ENCODE measurements around the gene BEX1. TPM values are rescaled to one million over a fixed set of nuclear protein-coding genes. Genes with fewer than 3 reads are reported as not detected.

The BEX1 gene
- total and polyA plus RNA-seq, 2 of the 8 experiments (the other 6 are each of a cell fraction or from before 2014, with no cell fraction given): 61.0 to 75.2 TPM

GRCh38 chrX:103081051-103081450, 17.1 kb upstream of the BEX1 start:
- TF ChIP-seq EZH2 (IDR thresholded peaks at IDR 0.05; ENCODE audit: low read depth, low read length, severe bottlenecking): no peak
- no peak for TF ChIP-seq BRCA1 (IDR thresholded peaks at IDR 0.05; ENCODE audit: low read depth, low read length)
- TF ChIP-seq ATF3 (IDR thresholded peaks at IDR 0.05; ENCODE audit: insufficient read depth, low read depth, low read length): no peak
- no peak for TF ChIP-seq KDM4A (IDR thresholded peaks at IDR 0.05; ENCODE audit: low read depth, low read length, severe bottlenecking)
- TF ChIP-seq USF2 (IDR thresholded peaks at IDR 0.05; ENCODE audit: low read length): no peak
- FAIRE-seq: no peak

More at GRCh38 chrX:103081051-103081450, 17.1 kb upstream of the BEX1 start:
- no peak overlapping the region for H2AK5ac ChIP-seq (ENCODE audit: low read depth, low read length)
- no peaks in the 10 kb centered on the region for H3K27me3 ChIP-seq (replicated peaks in 1 of 4; ENCODE audit: control insufficient read depth in 3 of 4, extremely low read depth in 1 of 4, insufficient read depth in 3 of 4, low read length in 3 of 4)
- no peaks in the 10 kb centered on the region for H3K9me3 ChIP-seq (ENCODE audit: insufficient read depth in 2 of 2, low read depth in 1 of 2, low read length in 1 of 2)
- no peak overlapping the region for H3K56ac ChIP-seq (replicated peaks; ENCODE audit: insufficient read length, low read depth, low read length)
- no peaks in the 10 kb centered on the region for H3K23me2 ChIP-seq (ENCODE audit: low read depth, low read length)
- no peak overlapping the region for H4K91ac ChIP-seq (replicated peaks; ENCODE audit: insufficient read length, low read length)
- no peak overlapping the region for H3K27ac ChIP-seq (ENCODE audit: low read depth, low read length)
- no peak overlapping the region for H2BK5ac ChIP-seq (ENCODE audit: low read depth, low read length)
- ChIA-PET POLR2A (ENCODE audit: partially characterized antibody) (interaction anchor here (1.1 kb wide), 1 partner anchor 1690 kb away, joined by 3 read pairs; the partner anchor contains the start of gene RPL36A), CTCF (ENCODE audit: partially characterized antibody) (no interaction called here)
- H3K4me2 ChIP-seq (ENCODE audit: insufficient read depth in 1 of 2, low read depth in 2 of 2, low read length in 2 of 2): no peak overlapping the region
- H3K4me3 ChIP-seq (ENCODE audit: extremely low read depth in 1 of 4, insufficient read depth in 2 of 4, low read depth in 3 of 4, low read length in 4 of 4): no peak overlapping the region
- no peak overlapping the region for H3K4ac ChIP-seq (replicated peaks; ENCODE audit: insufficient read length, low read depth, low read length)
- H2BK12ac ChIP-seq (ENCODE audit: low read depth, low read length): no peak overlapping the region
- H3K79me1 ChIP-seq (ENCODE audit: low read depth, low read length): no peaks in the 10 kb centered on the region
- no peak overlapping the region for H2BK120ac ChIP-seq (replicated peaks; ENCODE audit: low read depth, low read length)
- no peak overlapping the region for H3K14ac ChIP-seq (ENCODE audit: insufficient read length)
- no peak overlapping the region for H4K5ac ChIP-seq (ENCODE audit: insufficient read length, low read depth, low read length)
- 60% methylated on average over 1 of the region's 6 CpGs; no CpG with 5 or more reads in 1 of the 2 experiments for WGBS, 2 experiments (ENCODE audit: extremely low coverage in 1 of 2, insufficient coverage in 1 of 2, insufficient read length in 1 of 2, insufficient replicate concordance in 2 of 2, low coverage in 1 of 2, low lambda C conversion rate in 2 of 2, missing lambda C conversion rate in 1 of 2)
- H3K23ac ChIP-seq (ENCODE audit: insufficient read length): no peak overlapping the region
- no peak overlapping the region for H3K9ac ChIP-seq (replicated peaks in 1 of 4; ENCODE audit: extremely low read depth in 1 of 4, low read depth in 3 of 4, low read length in 3 of 4)
- no peak for DNase-seq (ENCODE audit: low read depth in 1 of 2, low spot score in 2 of 2)
- H2BK20ac ChIP-seq (ENCODE audit: low read length): no peak overlapping the region
- H2BK15ac ChIP-seq (ENCODE audit: low read length): no peak overlapping the region
- no peaks in the 10 kb centered on the region for H3K4me1 ChIP-seq (replicated peaks in 1 of 4; ENCODE audit: control insufficient read depth in 3 of 4, insufficient read depth in 4 of 4, low read length in 3 of 4)
- H3K79me2 ChIP-seq (ENCODE audit: control insufficient read depth in 1 of 2, insufficient read depth in 2 of 2, low read length in 2 of 2): no peaks in the 10 kb centered on the region
- no peak overlapping the region for H3K18ac ChIP-seq (ENCODE audit: extremely low read depth, low read length)
- H2AFZ ChIP-seq (ENCODE audit: low read length): no peak overlapping the region
- H4K8ac ChIP-seq (ENCODE audit: extremely low read depth, insufficient read depth, low read length): no peak overlapping the region
- no peaks in the 10 kb centered on the region for H3K36me3 ChIP-seq (ENCODE audit: control insufficient read depth in 2 of 4, insufficient read depth in 4 of 4, low read length in 3 of 4)
- H4K20me1 ChIP-seq (replicated peaks in 1 of 2; ENCODE audit: control insufficient read depth in 1 of 2, insufficient read depth in 2 of 2, low read length in 2 of 2): no peaks in the 10 kb centered on the region

Data from H1 (cell line).